ENCODE data around the gene DRAXIN. TPM values are rescaled to one million over a fixed set of nuclear protein-coding genes. Genes with fewer than 3 reads are reported as not detected.

DRAXIN gene
- total RNA-seq, 1 experiment from 2014 or later, result 20.5 TPM

- Mint-ChIP-seq H3K27ac (peak within 1 kb of the TSS; percentile 95 to 98 (median 96)), H3K36me3 (ENCODE audit: insufficient read depth in 1 of 3, low read depth in 3 of 3) (peaks cover 0 to 11% (median 0%) of the 10 kb centered on the region in 3 experiments; a peak in 4 of 7 replicates), H3K4me1 (peaks cover 43 to 48% of the 10 kb centered on the region in 2 experiments), H3K9me3 (no peaks in the 10 kb centered on the region), H3K27me3 (ENCODE audit: low read depth) (no peaks in the 10 kb centered on the region; the same call in 1 of the 2 replicates), H3K4me3 (peak within 1 kb of the TSS; percentile 89 to 97)
- Histone ChIP-seq H3K23ac (ENCODE audit: insufficient read length, low read depth, low read length) (no peak within 1 kb of the TSS), H2BK120ac (ENCODE audit: low read depth, low read length, poor library complexity, severe bottlenecking) (no peak within 1 kb of the TSS), H2AFZ (ENCODE audit: low read length) (no peak within 1 kb of the TSS), H3K9me3 (ENCODE audit: control insufficient read depth, low read depth, low read length) (no peaks in the 10 kb centered on the region), H3K9ac (ENCODE audit: extremely low read depth, insufficient read length, low read length) (peak within 1 kb of the TSS; percentile 55), H2BK15ac (ENCODE audit: low read depth, low read length) (no peak within 1 kb of the TSS), H3K27me3 (ENCODE audit: insufficient read depth, low read length) (no peaks in the 10 kb centered on the region), H3K79me2 (ENCODE audit: insufficient read depth, low read length) (no peaks in the 10 kb centered on the region), H3K18ac (ENCODE audit: insufficient read length, low read depth, low read length) (peak within 1 kb of the TSS; percentile 36), H3K56ac (ENCODE audit: insufficient read length, low read depth, low read length) (no peak within 1 kb of the TSS), H4K91ac (ENCODE audit: insufficient read length, low read depth, low read length) (no peak within 1 kb of the TSS), H3K79me1 (ENCODE audit: insufficient read depth, low read depth, low read length, poor library complexity, severe bottlenecking) (no peaks in the 10 kb centered on the region), H4K5ac (ENCODE audit: insufficient read length, low read depth, low read length) (no peak within 1 kb of the TSS), H3K4me1 (ENCODE audit: insufficient read depth, low read length) (peaks cover 4% of the 10 kb centered on the region; the same call in 1 of the 2 replicates), H3T11ph (ENCODE audit: low read length) (no peak within 1 kb of the TSS), H4K8ac (replicated peaks; ENCODE audit: insufficient read length, low read depth, low read length) (no peak within 1 kb of the TSS), H2BK20ac (ENCODE audit: low read depth, low read length, poor library complexity, severe bottlenecking) (no peak within 1 kb of the TSS), H3K27ac (ENCODE audit: insufficient read length, low read depth, low read length) (peak within 1 kb of the TSS; percentile 2), H3K23me2 (ENCODE audit: insufficient read length, low read depth, low read length, poor library complexity, severe bottlenecking) (peaks cover 6% of the 10 kb centered on the region), H2BK12ac (ENCODE audit: insufficient read length, low read depth, low read length) (no peak within 1 kb of the TSS), H4K20me1 (ENCODE audit: control insufficient read depth, insufficient read depth, insufficient read length) (no peaks in the 10 kb centered on the region), H2AK5ac (ENCODE audit: insufficient read length, low read length) (no peak within 1 kb of the TSS), H3K4me2 (ENCODE audit: insufficient read depth, insufficient read length, low read length) (peak within 1 kb of the TSS; percentile 61), H2BK5ac (ENCODE audit: insufficient read length, low read length) (no peak within 1 kb of the TSS), H3K14ac (ENCODE audit: insufficient read depth, low read length) (peak within 1 kb of the TSS; percentile 14), H3K4ac (ENCODE audit: low read depth, low read length) (no peak within 1 kb of the TSS)
- WGBS (ENCODE audit: extremely low coverage, insufficient read length, low lambda C conversion rate), result no CpG with 5 or more reads among the region's 59 CpGs
- DNase-seq, result peak; percentile 97
- TF ChIP-seq CTCF (conservative IDR thresholded peaks at IDR 0.05), result no peak
These were observed 44.6 kb downstream of the DRAXIN start, which contains the start of gene AGTRAP for GRCh38 chr1:11735854-11736745. Gene AGTRAP (plus strand): TSS chr1:11736136. CDS start chr1:11736209, 73 bp downstream.

Measured in H9 (cell line).